GM18520 (cell line): ENCODE results near the gene MLPH.
"Not testable (repeated sequence)": the region's sequence is repeated elsewhere in the genome, so short reads cannot be mapped to it uniquely, and the experiment has no call there.

Source experiments
- ATAC-seq: cut with Tn5 transposase; IDR thresholded peaks from one replicate; pipeline ENCODE4 v1.9.1; 2021; ENCODE audit not compliant: unreplicated experiment

Gene MLPH

GRCh38 chr2:237456200-237456843 is 30.7 kb upstream of the MLPH start:
- ATAC-seq, result no peak

GRCh38 chr2:237457388-237457941 is 29.6 kb upstream of the MLPH start:
- no peak for ATAC-seq

GRCh38 chr2:237458519-237458918 is 28.5 kb upstream of the MLPH start:
- no peak for ATAC-seq

- ATAC-seq, result no peak
Observed at GRCh38 chr2:237459226-237459625, 27.8 kb upstream of the MLPH start.

- no peak for ATAC-seq
Observed at GRCh38 chr2:237459741-237460174, 27.3 kb upstream of the MLPH start.

GRCh38 chr2:237464757-237465391 is 22.2 kb upstream of the MLPH start:
- no peak for ATAC-seq

GRCh38 chr2:237465515-237466148 is 21.4 kb upstream of the MLPH start:
- ATAC-seq, result no peak

GRCh38 chr2:237466211-237466610 is 20.8 kb upstream of the MLPH start:
- ATAC-seq, result no peak

GRCh38 chr2:237467447-237468179 is 19.4 kb upstream of the MLPH start:
- ATAC-seq, result no peak

GRCh38 chr2:237469410-237469809 is 17.6 kb upstream of the MLPH start:
- not testable (repeated sequence) for ATAC-seq

- ATAC-seq, result no peak
Observed at GRCh38 chr2:237469849-237470248, 17.2 kb upstream of the MLPH start.

GRCh38 chr2:237470914-237471313 is 16.1 kb upstream of the MLPH start:
- no peak for ATAC-seq

- no peak for ATAC-seq
Observed at GRCh38 chr2:237471438-237472186, 15.4 kb upstream of the MLPH start.

- ATAC-seq, result no peak
Observed at GRCh38 chr2:237472187-237472712, 14.8 kb upstream of the MLPH start.

GRCh38 chr2:237472909-237473877 is 13.9 kb upstream of the MLPH start:
- no peak for ATAC-seq

GRCh38 chr2:237473878-237474441 is 13.1 kb upstream of the MLPH start:
- ATAC-seq, result no peak

- no peak for ATAC-seq
Observed at GRCh38 chr2:237474442-237474911, 12.6 kb upstream of the MLPH start.

GRCh38 chr2:237474931-237475703 is 11.9 kb upstream of the MLPH start:
- peak; percentile 53 for ATAC-seq
